Esophagus squamous epithelium (tissue), 5 donors: ENCODE data around the gene ENPP7. TPM values are rescaled to one million over a fixed set of nuclear protein-coding genes. Genes with fewer than 3 reads are reported as not detected.

Experiments used
- DNase-seq: peaks from one replicate; lab custom pipeline; 2025; lab: John Stamatoyannopoulos, UW
- H3K27ac ChIP-seq, 4 donors: fragments of 200-600 bp; sonication (generic); one replicate each; pipeline ENCODE4 v1.5.1; 2016 to 2019; ENCODE audit warnings: mild to moderate bottlenecking in 1 of 4
- H3K27me3 ChIP-seq, 4 donors: fragments of 200-600 bp; sonication (generic); 1 replicate in 3 of 4; 2 replicates in 1 of 4; pipeline versions ENCODE4 v1.5.1 to v1.6.0; 2017 to 2021; ENCODE audit warnings: antibody characterized with exemption in 1 of 4
- H3K36me3 ChIP-seq, 3 donors: fragments of 200-600 bp; sonication (generic); one replicate each; pipeline ENCODE4 v1.5.1; 2016 to 2019
- H3K4me1 ChIP-seq, 3 donors: fragments of 200-600 bp; sonication (generic); one replicate each; pipeline ENCODE4 v1.5.1; 2017 to 2019
- H3K4me3 ChIP-seq, 4 donors: fragments of 200-600 bp; sonication (generic); 1 replicate in 3 of 4; 2 replicates in 1 of 4; pipeline ENCODE4 v1.5.1; 2016 to 2019; ENCODE audit warnings: mild to moderate bottlenecking in 2 of 4, moderate library complexity in 1 of 4
- H3K9me3 ChIP-seq, 3 donors: fragments of 200-600 bp; sonication (generic); one replicate each; pipeline ENCODE4 v1.5.1; 2016 to 2019
- CTCF ChIP-seq, 6 experiments: fragments of 450-650 bp in 4 of 6; fragments of 200-600 bp in 2 of 6; sonication (generic) in 2 of 6; IDR thresholded peaks; one replicate each; pipeline ENCODE4 v1.5.1; 2016 to 2019; ENCODE audit warnings: antibody characterized with exemption in 6 of 6, mild to moderate bottlenecking in 4 of 6, moderate library complexity in 4 of 6
- POLR2A ChIP-seq, 4 donors: fragments of 450-650 bp; IDR thresholded peaks; one replicate each; pipeline ENCODE4 v1.6.1; 2017; ENCODE audit warnings: antibody characterized with exemption in 4 of 4, mild to moderate bottlenecking in 4 of 4, moderate library complexity in 3 of 4
- WGBS, 2 donors: methylation state at CpG; one replicate each; pipeline ENCODE4 v1.1.5; 2018; 5-methylcytosine and 5-hydroxymethylcytosine counted together
- intact Hi-C: fragments of 100-400 bp; cut with DNase I; formaldehyde crosslinking; loops from one replicate; pipeline ENCODE4 v1.15.0; 2022
- small RNA-seq, 4 donors: library from RNA; depleted of rRNA; stranded (forward); fragments of <200 nt; gene quantifications; one replicate each; pipeline ENCODE3, GENCODE V24; 2016
- total RNA-seq, 4 donors: library from RNA; depleted of rRNA; stranded (reverse); fragments of >200 nt; gene quantifications; one replicate each; pipeline ENCODE4 v1.1.0, GENCODE V29; 2016
- donor health status: DM: yes; HTN: yes; CAD: no.

ENPP7 gene
- total RNA-seq, 4 donors from 2014 or later, result not detected

- 0 to 7% methylated on average over 3 to 6 of the region's 68 CpGs for WGBS, 2 donors
- no peak for DNase-seq
- TF ChIP-seq POLR2A (IDR thresholded peaks at IDR 0.05) (no peak), CTCF (IDR thresholded peaks at IDR 0.05) (no peak)
- Histone ChIP-seq H3K4me1 (peaks cover 23 to 62% (median 31%) of the 10 kb centered on the region in 3 donors), H3K4me3 (no peak overlapping the region), H3K9me3 (no peaks in the 10 kb centered on the region), H3K27me3 (peaks cover 25 to 97% (median 41%) of the 10 kb centered on the region in 4 donors), H3K27ac (no peak overlapping the region), H3K36me3 (peaks cover 0 to 13% (median 0%) of the 10 kb centered on the region in 3 donors)
- intact Hi-C loops, result no loop called here
These were observed 60.3 kb downstream of the ENPP7 start for GRCh38 chr17:79790805-79791734.

- intact Hi-C loops, result no loop called here
- Histone ChIP-seq H3K27ac (no peak overlapping the region), H3K27me3 (peaks cover 25 to 90% (median 41%) of the 10 kb centered on the region in 4 donors), H3K4me1 (peaks cover 28 to 68% (median 35%) of the 10 kb centered on the region in 3 donors), H3K36me3 (peaks cover 0 to 13% (median 0%) of the 10 kb centered on the region in 3 donors), H3K9me3 (no peaks in the 10 kb centered on the region), H3K4me3 (no peak overlapping the region)
- DNase-seq, result no peak
- 1 to 3% methylated on average over 5 to 6 of the region's 26 CpGs for WGBS, 2 donors
- no peak for TF ChIP-seq CTCF (IDR thresholded peaks at IDR 0.05)
These were observed 61.0 kb downstream of the ENPP7 start for GRCh38 chr17:79791735-79792161.

Small RNAs within 50 kb of the gene (small RNA-seq; reads per million reads assigned to genes)
- gene MIR4739, result 0 reads per million in 4 donors

Other genes starting within 250 kb of the ENPP7 start
- 1 to 10 TPM in 2 of 4 donors, under 1 TPM in 1, not detected in 1; 0.11 to 5.3 (median 1.3) TPM for gene RBFOX3, start 119.9 kb upstream of the ENPP7 start, total RNA-seq
- gene CBX2, start 47.2 kb downstream of the ENPP7 start, total RNA-seq, result 10 to 100 TPM in 2 of 4 donors, 1 to 10 TPM in 2; 4.6 to 12.9 (median 8.7) TPM
- gene CBX8, start 66.1 kb downstream of the ENPP7 start, total RNA-seq, result 1 to 10 TPM; 2.3 to 4.7 (median 2.6) TPM
- gene CBX4, start 108.5 kb downstream of the ENPP7 start, total RNA-seq, result 10 to 100 TPM in 3 of 4 donors, 1 to 10 TPM in 1; 9.0 to 26.3 (median 17.1) TPM